Smooth muscle cell of the brain vasculature (primary cell): ENCODE data around the gene ARHGDIG.
A peak's percentile ranks its signal among the peaks of the same experiment; 100 is the strongest.
"Not testable (repeated sequence)": the region's sequence is repeated elsewhere in the genome, so short reads cannot be mapped to it uniquely, and the experiment has no call there.

Experiments used
- DNase-seq: peaks from one replicate; pipeline ENCODE4 v3.0.0-alpha.2; 2012; ENCODE audit warnings: low read depth, low spot score

ARHGDIG gene

DNA sequence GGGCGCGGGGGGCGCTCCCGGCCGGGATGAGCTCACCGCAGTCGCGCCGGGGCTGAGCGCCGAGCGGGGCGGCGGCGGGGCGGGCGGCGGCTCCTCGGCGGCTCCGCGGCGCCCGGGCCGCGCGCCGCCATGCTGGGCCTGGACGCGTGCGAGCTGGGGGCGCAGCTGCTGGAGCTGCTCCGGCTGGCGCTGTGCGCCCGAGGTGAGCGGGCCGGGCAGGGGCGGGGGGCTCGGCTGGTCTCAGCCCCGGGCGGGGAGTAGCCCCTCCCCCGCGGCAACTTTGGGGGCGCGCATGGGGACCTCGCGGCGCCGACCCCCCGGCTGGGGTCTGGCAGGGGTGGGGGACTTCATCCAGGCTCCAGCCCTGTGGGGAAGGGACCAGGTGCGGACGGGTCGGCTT, at the start of gene ARHGDIG:
ARHGDIG (plus strand) TSS at position 40 of the 400 bp plus-strand sequence; CDS start at position 130, 90 bp downstream.
- DNase-seq: no peak

DNA sequence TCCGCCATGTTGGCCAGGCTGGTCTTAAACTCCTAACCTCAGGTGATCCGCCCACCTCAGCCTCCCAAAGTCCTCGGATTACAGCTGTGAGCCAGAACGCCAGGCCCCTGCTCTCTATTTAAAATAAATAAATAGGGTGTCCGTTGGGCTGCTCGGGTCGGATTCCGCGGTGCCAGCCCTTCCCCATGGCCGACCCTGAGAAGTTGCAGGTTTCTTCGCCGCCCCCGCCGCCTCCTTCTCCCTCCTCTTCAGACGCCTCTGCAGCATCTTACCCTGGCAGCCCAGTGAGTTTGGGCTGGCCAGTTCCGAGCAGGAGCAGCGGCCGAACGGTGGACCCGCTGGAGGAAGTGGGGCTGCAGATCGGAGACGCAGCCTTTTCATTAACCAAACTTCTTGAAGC, 49.4 kb upstream of the ARHGDIG start:
- no peak for DNase-seq

DNA sequence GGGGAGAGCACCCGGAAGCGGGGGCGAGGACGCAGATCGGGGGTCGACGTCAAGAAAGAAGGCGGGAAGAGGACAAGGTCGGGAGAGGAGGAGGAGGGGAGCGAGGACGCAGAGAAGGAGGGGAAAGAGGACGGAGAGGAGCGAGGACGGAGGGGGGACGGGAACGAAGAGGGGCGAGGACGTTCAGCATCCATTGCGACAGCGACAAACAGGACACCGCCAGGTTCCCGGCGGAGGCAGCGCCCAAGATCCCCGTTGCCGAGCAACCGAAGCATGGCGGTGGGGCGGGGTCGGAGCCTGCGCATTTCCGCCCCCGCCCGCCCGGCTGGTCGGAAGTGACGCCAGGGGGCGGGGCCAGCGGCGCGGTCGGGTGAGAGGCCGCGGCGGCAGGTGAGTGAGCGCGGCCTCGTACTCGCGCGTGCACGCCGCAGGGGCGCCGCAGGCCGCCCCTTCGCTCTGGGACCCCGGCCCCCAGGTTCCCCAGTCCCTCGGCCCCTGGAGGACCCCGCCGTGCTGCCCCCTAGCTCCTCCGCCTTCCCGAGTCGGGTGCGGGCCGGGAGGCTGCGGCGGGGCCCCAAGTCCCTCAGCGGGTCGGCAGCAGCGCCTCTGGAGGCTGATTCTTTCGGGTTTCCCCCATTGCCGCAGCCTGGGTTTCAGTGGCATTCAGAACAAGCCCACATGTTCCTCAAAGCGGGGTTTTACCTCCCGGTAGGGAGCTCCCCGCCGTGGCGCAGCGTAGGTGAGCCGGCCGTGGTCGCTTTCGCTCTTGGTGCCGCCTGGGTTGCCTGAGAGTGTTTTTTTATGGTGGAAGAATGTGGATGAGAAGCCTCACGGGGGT, 45.7 kb upstream of the ARHGDIG start, which contains the start of gene FAM234A:
FAM234A (plus strand) TSS at position 354 of the 838 bp plus-strand sequence. CDS start 19,593 bp downstream, outside the sequence.
- peak; percentile 56 for DNase-seq

DNA sequence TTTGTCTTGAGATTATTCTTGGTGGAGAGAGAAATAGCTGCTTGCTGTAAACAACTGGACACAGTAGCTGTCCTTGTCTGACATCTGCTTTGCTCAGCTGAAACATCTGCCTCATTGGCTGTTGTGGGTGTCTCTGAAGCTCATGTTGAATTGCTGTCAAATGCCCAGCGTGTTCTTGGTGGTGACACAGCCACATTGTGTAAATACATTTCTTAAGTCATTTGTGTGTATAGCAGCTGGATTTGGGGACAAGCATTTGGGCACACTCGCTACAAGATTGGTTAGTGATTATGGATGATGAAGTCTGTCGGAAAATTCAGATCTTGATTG, 40.5 kb upstream of the ARHGDIG start:
- no peak for DNase-seq

DNA sequence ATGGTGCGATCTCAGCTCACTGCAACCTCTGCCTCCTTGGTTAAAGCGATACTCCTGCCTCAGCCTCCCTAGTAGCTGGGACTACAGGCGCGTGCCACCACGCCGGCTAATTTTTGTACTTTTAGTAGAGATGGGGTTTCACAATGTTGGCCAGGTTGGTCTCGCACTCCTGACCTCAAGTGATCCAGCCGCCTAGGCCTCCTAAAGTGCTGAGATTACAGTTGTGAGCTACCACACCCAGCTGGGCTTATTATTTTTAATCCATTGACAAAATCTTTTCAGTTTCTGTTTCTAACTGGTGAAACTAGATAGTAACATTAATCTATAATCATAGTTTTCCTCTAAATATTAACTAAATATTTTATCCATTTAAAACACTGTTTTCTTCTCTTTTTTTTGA, 39.8 kb upstream of the ARHGDIG start:
- DNase-seq: no peak

DNA sequence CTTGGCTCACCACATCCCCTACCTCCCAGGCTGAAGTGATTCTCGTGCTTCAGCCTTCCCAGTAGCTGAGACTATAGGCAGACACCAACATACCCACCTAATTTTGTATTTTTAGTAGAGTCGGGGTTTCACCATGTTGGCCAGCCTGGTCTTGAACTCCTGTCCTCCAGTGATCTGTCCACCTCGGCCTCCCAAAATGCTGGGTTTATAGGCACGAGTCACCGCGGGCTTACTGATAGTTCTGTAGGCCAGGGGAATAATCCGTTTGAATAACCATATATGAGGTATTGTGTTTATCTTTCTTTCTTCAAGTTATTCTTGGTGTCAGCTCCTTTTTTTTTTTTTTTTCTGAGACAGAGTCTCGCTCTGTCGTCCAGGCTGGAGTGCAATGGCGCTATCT, 38.1 kb upstream of the ARHGDIG start:
- DNase-seq: no peak

DNA sequence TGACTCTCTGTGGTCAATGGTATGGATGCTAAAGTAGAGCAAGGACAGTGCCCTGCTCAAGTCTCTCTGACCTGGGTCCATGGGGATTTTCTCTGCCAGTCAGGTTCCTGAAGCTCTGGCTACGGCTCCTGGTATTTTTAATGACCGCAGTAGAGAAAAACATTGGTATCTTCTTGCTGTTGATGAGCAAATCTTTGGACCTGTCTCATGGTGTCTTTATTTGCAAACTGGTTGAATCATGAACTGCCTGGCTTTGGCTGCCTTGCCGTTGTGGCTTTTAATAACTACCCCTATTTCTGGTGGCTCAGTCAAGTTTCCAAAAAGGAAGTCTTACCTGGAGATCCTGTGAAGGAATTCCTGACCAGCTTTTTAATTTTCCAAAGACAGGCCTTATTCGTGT, 37.0 kb upstream of the ARHGDIG start:
- no peak for DNase-seq

DNA sequence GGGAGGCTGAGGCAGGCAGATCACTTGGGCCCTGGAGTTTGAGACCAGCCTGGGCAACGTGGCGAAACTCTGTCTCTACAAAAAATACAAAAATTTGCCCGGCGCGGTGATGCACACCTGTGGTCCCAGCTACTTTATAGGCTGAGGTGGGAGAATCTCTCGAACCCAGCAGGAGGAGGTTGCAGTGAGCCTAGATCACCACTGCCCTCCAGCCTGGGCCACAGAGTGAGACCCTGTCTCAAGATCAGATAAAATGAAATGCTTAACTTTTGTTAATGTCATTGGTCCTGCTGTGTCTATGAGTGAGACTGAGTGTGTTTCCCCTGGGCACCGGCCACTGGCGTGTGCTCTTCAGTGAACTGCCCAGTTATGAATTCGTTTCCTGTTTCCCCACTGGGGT, 35.3 kb upstream of the ARHGDIG start:
- DNase-seq: no peak

DNA sequence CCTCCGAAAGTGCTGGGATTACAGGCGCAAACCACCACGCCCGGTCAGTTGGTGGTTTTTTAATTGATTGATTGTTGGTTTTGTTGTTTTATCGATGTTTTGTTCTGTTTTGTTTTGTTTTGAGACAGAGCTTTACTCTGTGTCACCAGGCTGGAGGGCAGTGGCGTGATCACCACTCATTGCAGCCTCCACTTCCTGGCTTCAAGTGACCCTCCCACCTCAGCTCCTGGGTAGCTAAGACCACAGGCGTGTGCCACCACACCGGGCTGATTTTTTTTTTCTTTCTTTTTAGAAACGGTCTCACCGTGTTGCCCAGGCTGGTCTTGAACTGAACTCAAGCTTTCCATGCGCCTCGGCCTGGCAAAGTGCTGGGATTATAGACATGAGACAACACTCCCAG, 33.4 kb upstream of the ARHGDIG start:
- DNase-seq: no peak

DNA sequence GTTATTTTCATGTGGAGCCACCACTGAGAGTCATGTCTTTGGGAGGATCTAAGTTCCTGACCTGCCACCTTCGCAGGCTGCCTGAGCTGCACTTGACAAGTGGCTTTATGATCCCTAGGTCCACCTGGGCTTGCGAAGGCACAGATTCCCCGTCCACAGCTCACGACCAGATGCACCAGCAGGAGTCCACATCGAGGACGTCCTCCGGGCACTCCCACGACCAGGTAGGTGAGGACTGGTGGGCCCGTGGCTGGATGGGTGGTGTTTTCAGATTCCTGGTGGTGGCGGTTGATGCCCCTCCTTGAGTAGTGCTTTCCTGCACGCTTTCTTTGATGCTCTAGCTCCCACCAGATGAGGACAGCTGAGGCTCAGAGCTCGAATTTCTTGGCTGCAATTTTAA, 31.0 kb upstream of the ARHGDIG start:
- no peak for DNase-seq

DNA sequence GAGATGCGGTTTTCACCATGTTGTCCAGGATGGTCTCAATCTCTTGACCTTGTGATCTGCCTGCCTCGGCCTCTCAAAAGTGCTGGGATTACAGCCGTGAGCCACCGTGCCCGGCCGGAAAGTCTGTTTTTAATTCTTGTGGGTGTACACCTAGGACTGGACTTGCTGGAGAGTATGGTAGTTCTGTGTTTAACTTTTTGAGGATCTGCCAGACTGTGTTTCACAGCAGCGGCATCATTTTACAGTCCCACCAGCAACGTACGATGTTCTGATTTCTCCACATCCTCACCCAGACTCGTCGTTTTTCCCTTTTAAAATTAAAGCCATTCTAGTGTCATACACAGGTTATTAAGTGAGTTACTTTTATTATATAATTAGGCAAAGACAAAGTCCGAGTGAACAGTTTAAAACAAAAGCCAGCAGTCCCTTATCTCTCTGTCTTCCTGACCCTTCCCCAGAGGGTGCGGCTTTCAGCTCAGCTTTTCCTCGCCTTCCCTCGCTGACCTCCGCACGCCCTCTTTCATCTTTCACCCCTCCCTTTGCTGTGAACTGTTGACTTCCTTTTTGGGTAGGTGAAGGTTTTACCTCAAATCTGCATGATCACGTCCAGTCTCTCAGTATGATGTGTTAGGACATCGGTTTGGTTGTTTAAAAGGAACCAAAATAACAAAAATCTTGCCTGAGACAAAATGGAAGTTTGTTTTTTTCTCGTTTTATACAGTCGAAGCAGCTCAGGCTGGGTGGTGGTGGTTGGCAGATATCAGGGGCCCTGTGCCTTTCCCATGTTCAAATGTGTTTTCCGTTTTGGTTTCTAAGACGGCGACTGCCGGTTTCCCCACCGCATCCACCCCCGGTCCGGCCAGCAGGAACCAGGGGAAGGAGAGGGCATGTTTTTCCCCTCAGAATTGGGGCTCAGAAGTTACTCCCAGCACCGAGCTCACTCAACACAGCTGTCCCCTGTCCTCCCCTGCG, 27.7 kb upstream of the ARHGDIG start:
- DNase-seq: no peak

DNA sequence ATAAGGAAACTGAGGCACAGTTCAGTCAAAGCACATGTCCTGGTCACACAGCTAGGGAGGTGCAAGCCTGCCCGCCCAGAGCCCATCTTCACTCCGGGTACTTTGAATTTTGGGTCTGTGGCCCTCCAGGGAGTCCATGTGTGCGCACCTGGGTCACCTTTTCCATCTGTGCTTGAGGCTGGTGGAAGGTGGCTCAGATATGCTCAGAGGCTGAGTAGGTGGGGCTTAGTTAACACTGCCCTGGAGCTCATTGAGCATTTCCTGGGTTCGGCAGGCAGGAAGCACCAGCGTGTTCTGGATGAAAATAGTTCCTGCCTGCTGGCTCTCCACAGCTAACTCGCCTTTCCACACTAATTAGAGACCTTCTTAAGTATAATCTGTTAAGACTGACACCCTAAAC, 26.6 kb upstream of the ARHGDIG start:
- DNase-seq: no peak

DNA sequence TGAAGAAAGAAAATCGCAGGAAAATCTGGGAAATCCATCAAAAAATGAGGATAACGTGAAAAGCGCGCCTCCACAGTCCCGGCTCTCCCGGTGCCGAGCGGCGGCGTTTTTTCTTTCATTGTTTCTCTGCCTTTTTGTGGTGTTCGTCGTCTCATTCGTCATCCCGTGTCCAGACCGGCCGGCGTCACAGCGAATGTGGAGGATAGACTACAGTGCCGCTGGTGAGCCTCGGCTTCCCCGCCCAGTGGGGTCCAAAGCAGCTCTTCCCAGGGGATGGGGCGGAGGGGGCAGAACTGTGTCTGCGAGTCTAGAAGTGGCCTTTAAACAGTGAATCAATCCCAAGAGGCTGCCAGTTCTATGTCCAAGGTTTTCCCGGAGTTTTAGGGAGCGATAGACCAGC, 25.9 kb upstream of the ARHGDIG start:
- DNase-seq: no peak

DNA sequence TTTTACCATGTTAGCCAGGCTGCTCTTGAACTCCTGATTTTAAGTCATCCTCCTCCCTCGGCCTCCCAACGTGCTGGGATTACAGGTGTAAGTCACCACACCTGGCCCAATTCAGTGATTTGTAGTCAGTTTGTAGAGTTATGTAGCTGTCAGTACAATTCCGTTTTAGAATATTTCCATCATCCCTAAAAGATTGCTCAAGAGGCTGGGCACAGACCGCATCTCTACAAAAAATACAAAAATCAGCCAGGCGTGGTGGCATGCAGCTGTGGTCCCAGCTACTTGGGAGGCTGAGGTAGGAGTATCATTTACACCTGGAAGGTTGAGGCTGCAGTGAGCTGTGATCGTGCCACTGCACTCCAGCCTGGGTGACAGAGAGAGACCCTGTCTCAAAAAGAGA, 25.2 kb upstream of the ARHGDIG start:
- DNase-seq: no peak

DNA sequence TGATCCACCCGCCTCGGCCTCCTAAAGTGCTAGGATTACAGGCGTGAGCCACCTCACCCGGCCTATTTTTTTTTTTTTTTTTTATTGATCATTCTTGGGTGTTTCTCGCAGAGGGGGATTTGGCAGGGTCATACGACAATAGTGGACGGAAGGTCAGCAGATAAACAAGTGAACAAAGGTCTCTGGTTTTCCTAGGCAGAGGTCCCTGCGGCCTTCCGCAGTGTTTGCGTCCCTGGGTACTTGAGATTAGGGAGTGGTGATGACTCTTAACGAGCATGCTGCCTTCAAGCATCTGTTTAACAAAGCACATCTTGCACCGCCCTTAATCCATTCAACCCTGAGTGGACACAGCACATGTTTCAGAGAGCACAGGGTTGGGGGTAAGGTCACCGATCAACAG, 22.3 kb upstream of the ARHGDIG start:
- DNase-seq: not testable (repeated sequence)

DNA sequence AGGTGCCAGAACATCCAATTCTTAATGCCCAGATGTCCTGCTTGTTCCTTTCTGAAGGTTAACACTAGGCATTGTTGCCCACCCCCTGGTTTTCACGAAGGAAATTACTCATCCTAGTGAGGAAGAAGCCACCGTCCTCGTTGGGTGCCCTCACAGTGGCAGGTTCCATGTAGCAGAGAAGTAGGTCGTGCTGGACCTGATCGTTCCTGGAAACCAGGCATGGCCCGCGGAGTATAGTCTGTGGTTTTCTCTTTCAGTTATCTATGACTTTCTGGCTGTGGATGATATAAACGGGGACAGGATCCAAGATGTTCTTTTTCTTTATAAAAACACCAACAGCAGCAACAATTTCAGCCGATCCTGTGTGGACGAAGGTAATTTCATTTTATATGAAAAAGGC, 21.2 kb upstream of the ARHGDIG start:
- DNase-seq: no peak

DNA sequence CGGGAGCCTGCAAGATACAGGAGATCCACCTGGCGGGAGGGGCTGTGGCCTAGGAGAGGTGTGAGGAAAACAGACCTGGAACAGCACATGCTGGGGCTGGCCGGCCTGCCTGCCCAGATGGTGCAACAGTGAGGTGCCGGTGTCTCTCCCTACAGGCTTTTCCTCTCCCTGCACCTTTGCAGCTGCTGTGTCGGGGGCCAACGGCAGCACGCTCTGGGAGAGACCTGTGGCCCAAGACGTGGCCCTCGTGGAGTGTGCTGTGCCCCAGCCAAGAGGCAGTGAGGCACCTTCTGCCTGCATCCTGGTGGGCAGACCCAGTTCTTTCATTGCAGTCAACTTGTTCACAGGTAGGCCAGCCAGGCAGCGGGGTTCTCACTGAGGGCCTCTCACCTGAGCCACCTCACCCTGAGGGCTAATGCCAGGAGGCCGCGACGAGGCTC, 20.6 kb upstream of the ARHGDIG start:
- no peak for DNase-seq

DNA sequence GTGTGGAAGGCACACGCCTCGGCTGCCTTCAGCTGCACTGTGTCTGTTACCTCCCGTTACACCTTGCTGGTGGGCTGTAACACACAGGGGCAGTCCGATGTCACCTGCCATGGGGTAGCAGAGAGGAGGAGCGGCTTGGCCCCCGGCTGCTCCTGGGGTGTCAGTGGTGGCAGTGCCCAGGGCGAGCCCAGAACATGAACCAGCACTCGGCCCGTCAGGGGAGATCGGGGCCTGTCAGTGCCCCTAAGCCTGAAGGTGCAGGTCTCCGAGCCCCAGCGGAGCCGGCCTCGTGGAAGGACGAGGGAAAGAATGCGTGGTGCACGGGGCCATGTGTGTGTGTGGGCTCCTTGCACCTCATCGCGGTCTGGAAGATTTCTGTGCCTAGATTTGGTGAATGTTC, 20.1 kb upstream of the ARHGDIG start:
- no peak for DNase-seq

DNA sequence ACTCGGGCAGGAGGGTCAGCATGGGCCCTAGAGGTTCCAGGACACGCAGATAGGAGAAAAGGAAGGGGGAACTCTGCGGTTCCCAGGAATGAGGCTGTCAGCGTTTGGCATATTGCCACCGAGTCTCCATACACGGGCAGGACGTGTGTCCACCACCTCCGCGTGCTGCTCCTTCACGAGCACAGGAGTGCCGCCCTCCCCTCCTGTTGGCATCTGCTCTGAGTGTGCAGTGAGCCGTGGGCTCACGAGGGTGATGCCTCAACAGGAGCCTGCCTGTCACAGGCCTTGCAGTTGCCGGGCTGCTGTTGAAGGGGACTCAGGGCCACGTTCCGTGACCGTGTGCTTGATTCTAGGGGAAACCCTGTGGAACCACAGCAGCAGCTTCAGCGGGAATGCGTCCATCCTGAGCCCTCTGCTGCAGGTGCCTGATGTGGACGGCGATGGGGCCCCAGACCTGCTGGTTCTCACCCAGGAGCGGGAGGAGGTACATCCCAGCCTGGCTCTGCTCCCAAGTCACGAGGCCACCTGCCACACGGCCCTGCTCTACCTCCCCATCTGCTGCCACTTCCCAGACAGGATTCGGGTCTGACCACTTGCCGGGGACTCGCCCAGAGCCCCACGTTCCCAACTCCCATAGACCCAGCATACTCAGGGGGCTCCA, 19.2 kb upstream of the ARHGDIG start:
- DNase-seq: no peak

DNA sequence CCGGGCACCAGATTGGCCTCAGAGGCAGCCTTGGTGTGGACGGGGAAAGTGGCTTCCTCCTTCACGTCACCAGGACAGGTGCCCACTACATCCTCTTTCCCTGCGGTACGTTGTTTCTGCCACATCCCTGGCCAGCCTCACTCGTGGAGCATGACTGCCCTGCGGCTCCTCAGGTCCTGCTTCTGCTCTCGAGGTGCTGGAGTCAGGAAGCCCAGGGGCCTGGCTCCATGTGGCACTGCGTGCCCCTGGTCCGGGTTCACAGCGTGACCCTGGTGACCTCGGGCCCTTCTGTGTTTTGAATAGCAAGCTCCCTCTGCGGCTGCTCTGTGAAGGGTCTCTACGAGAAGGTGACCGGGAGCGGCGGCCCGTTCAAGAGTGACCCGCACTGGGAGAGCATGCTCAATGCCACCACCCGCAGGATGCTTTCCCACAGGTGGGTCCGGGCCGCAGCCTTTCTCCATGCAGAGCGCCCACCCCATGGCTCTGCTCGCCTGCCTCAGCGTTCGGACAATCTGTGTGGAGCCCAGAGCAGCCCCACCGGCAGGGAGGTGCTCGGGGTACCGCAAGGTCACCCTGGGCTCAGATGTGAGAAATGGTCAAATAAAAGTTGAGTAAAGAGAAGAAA, 18.2 kb upstream of the ARHGDIG start:
- no peak for DNase-seq

DNA sequence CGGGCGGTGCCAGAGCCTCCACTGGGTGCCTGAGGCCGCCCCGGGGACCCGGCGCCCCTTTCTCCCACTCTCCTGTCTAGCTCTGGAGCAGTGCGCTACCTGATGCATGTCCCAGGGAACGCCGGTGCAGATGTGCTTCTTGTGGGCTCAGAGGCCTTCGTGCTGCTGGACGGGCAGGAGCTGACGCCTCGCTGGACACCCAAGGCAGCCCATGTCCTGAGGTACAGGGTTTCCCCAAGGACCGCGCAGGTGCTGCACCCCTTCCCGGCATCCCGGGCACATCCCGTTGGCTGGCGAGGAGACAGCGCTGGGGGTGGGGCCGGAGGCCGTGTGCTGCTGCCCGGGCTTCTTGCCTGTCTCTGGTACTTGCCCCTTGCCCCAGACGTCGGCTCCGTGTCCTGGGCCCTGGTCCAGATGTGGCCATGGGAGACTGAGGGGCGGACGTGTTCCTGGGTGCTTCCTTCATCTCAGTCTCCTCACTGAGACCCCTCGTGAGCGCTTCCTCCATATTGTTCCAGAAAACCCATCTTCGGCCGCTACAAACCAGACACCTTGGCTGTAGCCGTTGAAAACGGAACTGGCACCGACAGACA, 17.1 kb upstream of the ARHGDIG start:
- DNase-seq: no peak
